ENCODE results near the gene CLCN7.

DNA sequence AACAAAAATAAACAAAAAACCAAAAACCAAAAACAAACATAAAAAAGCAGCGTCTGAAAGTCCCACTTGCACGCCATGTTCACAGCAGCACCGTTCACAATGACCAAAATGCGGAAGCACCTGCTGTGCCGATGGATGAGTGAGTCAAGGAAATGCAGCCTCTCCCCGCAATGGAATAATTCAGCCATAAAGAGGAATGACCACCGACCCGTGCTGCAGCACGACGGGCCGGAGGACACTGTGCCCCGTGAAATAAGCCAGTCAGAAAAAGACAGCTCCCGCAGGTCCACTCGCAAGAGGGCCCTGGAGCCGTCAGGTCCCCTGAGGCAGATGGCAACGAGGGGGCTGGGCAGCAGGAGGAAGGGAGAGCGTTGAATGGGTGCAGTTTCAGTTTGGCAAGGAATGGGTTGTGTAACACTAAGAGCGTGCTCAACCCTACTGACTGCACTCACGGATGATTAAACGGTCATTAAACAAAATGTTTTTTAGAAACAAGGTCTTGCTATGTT, 5.1 kb downstream of the CLCN7 start:
- TF ChIP-seq CTCF (IDR thresholded peaks at IDR 0.05; ENCODE audit: poor library complexity, severe bottlenecking) = no peak
- no peak for TF ChIP-seq POLR2AphosphoS5 (IDR thresholded peaks at IDR 0.05)
- no peak for TF ChIP-seq EP300 (conservative IDR thresholded peaks at IDR 0.05; ENCODE audit: poor library complexity, severe bottlenecking)
- TF ChIP-seq, protein P1, sequence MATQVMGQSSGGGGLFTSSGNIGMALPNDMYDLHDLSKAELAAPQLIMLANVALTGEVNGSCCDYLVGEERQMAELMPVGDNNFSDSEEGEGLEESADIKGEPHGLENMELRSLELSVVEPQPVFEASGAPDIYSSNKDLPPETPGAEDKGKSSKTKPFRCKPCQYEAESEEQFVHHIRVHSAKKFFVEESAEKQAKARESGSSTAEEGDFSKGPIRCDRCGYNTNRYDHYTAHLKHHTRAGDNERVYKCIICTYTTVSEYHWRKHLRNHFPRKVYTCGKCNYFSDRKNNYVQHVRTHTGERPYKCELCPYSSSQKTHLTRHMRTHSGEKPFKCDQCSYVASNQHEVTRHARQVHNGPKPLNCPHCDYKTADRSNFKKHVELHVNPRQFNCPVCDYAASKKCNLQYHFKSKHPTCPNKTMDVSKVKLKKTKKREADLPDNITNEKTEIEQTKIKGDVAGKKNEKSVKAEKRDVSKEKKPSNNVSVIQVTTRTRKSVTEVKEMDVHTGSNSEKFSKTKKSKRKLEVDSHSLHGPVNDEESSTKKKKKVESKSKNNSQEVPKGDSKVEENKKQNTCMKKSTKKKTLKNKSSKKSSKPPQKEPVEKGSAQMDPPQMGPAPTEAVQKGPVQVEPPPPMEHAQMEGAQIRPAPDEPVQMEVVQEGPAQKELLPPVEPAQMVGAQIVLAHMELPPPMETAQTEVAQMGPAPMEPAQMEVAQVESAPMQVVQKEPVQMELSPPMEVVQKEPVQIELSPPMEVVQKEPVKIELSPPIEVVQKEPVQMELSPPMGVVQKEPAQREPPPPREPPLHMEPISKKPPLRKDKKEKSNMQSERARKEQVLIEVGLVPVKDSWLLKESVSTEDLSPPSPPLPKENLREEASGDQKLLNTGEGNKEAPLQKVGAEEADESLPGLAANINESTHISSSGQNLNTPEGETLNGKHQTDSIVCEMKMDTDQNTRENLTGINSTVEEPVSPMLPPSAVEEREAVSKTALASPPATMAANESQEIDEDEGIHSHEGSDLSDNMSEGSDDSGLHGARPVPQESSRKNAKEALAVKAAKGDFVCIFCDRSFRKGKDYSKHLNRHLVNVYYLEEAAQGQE (IDR thresholded peaks at IDR 0.05; ENCODE audit: borderline replicate concordance) = no peak
- TF ChIP-seq SMC3 (conservative IDR thresholded peaks at IDR 0.05; ENCODE audit: poor library complexity) = no peak
- TF ChIP-seq EZH2 (IDR thresholded peaks at IDR 0.05; ENCODE audit: borderline replicate concordance, insufficient read depth, low read length, poor library complexity, severe bottlenecking) = no peak
- TF ChIP-seq TAF1 (IDR thresholded peaks at IDR 0.05; ENCODE audit: low read depth) = no peak
